Panc1 (cell line): ENCODE data around the gene TMEM170B. TPM values are rescaled to one million over a fixed set of nuclear protein-coding genes. Genes with fewer than 3 reads are reported as not detected.

Experiments used
- total RNA-seq: library from RNA; stranded (reverse); gene quantifications from one replicate; pipeline ENCODE4 v1.2.1, GENCODE V29; 2021; ENCODE audit not compliant: unreplicated experiment

The TMEM170B gene
- total RNA-seq, 1 experiment from 2014 or later = 1.3 TPM

Other genes starting within 250 kb of the TMEM170B start
- not detected for gene ADTRP, start 241.1 kb downstream of the TMEM170B start, total RNA-seq